MG63 (cell line): Measurements from ENCODE around the gene ESPN. TPM values are rescaled to one million over a fixed set of nuclear protein-coding genes. Genes with fewer than 3 reads are reported as not detected.
"Not testable (repeated sequence)": the region's sequence is repeated elsewhere in the genome, so short reads cannot be mapped to it uniquely, and the experiment has no call there.

Source experiments
- DNase-seq: peaks from one replicate; pipeline ENCODE4 v3.0.0-alpha.2; 2020
- H3K27me3 ChIP-seq: fragments of 250-450 bp; sonication (Bioruptor Pico); 2 replicates; pipeline ENCODE4 v1.5.1; 2020; ENCODE audit warnings: mild to moderate bottlenecking, moderate library complexity
- H3K36me3 ChIP-seq: fragments of 250-450 bp; sonication (Bioruptor Pico); 2 replicates; pipeline ENCODE4 v1.5.1; 2020; ENCODE audit warnings: mild to moderate bottlenecking, moderate library complexity
- H3K4me3 ChIP-seq: fragments of 250-450 bp; sonication (Bioruptor Pico); 2 replicates; pipeline ENCODE4 v1.5.1; 2020; ENCODE audit warnings: mild to moderate bottlenecking, moderate library complexity
- H3K9me3 ChIP-seq: fragments of 250-450 bp; sonication (Bioruptor Pico); 2 replicates; pipeline ENCODE4 v1.5.1; 2020; ENCODE audit warnings: mild to moderate bottlenecking, moderate library complexity
- total RNA-seq: library from RNA; depleted of rRNA; stranded (reverse); fragments of >200 nt; shearing (Covaris generic); gene quantifications from 2 replicates; pipeline ENCODE4 v1.2.3, GENCODE V29; 2014; ENCODE audit warnings: low replicate concordance

ESPN gene
- total RNA-seq, 1 experiment from 2014 or later, result not detected

DNA sequence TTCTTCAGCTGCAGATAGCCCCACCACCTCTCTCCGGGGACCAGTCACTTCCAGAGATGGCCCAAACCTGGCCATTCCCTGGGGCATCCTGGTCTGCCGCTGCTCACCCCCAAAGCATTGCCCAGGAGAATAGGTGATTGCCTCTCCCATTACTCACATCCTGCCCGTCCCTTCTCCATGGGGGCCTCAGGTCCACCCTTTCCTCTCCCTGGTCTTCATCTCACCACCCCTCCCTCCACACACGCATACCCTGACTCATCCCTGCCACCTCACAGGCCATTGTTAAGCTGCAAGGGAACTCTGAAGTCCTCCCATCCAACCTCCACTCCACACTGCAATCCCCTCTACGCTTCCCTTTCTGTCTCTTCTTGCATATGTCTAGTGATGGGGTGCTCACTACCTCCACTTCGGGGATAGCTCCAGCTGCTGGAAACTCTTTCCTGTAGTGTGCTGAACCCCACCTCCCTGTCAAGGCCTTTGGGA lies 66.9 kb downstream of the ESPN start, which contains the start of gene PLEKHG5:
Gene PLEKHG5 (minus strand): TSS at position 188 of the 483 bp plus-strand sequence. CDS start 14,096 bp downstream, outside the sequence.
- peak within 1 kb of the TSS; percentile 49 for H3K4me3 ChIP-seq
- no peaks in the 10 kb centered on the region for H3K9me3 ChIP-seq
- H3K27me3 ChIP-seq, result no peaks in the 10 kb centered on the region
- DNase-seq, result peak; percentile 69
- H3K36me3 ChIP-seq, result no peaks in the 10 kb centered on the region

DNA sequence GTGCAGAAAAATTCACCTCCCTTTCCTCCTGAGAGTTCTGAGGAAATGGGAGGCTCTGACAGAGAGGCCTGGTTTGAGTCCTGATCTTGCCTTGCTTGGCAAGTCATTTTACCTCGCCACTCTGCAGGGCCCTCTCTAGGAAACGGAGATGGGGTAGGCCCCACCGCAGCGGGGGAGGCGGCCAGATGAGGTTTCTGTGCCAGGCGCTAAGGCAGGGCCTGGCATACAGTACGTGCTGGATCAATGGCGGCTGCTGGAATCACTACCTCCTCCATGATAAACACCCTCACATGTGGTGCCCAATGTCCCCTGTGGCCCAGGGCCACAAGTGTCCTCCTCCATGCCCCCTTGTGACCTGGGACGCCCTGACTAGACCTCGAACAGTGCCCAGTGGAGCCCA lies 67.4 kb downstream of the ESPN start:
- Histone ChIP-seq H3K4me3 (no peak overlapping the region), H3K27me3 (no peaks in the 10 kb centered on the region), H3K36me3 (no peaks in the 10 kb centered on the region), H3K9me3 (no peaks in the 10 kb centered on the region)
- no peak for DNase-seq

DNA sequence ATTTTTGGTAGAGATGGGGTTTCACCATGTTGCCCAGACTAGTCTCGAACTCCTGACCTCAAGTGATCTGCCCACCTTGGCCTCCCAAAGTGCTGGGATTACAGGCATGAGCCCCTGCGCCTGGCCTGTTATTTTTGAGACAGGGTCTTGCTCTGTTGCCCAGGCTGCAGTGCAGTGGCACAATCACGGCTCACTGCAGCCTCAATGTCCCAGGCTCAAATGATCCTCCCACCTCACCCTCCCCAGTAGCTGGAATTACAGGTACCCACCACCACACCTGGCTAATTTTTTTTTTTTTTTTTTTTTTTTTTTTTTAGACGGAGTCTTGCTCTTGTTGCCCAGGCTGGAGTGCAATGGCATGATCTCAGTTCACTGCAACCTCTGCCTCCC lies 69.3 kb downstream of the ESPN start:
- not testable (repeated sequence) for DNase-seq, H3K27me3 ChIP-seq, H3K4me3 ChIP-seq, H3K9me3 ChIP-seq, H3K36me3 ChIP-seq

DNA sequence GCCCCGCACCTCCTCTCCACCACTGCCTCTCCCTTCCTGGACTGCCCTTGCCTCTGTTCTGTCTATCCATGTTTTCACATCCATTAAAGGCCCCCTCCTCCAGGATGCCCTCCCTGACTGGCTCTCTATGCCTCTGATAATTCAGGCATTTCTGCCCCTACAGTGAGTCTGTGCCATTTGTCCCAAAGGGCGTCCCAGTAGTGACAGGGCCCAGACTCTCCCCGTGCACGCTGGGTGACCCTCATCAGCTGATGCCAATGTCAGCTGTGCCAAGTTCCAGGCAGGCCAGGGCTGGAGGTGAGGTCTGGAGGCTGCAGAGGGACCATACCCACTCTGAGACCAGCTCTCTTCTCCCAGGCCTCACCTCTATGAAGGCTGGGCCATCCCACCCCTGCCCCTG lies 70.1 kb downstream of the ESPN start:
- H3K27me3 ChIP-seq, result no peaks in the 10 kb centered on the region
- H3K36me3 ChIP-seq, result no peaks in the 10 kb centered on the region
- H3K9me3 ChIP-seq, result no peaks in the 10 kb centered on the region
- DNase-seq, result no peak
- H3K4me3 ChIP-seq, result no peak overlapping the region

DNA sequence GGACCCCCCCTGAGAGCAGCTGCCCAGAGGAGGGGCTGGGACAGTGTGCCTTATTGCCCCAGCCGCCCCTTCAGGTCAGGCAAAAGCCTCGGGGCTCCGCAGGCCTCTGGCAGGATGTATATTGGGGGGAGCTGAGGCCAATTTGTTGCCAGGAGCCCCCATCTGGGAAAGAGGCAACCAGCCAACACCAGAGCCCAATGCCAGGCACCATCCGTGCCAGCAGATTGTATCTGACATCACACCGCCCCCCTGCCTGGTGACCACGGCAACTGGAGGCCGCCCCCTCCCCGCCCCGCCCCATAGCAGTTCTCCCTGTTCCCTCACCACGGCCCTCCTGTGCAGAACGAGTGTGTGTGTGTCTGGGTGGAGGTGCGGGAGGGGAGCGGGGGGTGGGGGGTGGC lies 70.5 kb downstream of the ESPN start:
- Histone ChIP-seq H3K4me3 (no peak overlapping the region), H3K9me3 (no peaks in the 10 kb centered on the region), H3K27me3 (no peaks in the 10 kb centered on the region), H3K36me3 (no peaks in the 10 kb centered on the region)
- no peak for DNase-seq

DNA sequence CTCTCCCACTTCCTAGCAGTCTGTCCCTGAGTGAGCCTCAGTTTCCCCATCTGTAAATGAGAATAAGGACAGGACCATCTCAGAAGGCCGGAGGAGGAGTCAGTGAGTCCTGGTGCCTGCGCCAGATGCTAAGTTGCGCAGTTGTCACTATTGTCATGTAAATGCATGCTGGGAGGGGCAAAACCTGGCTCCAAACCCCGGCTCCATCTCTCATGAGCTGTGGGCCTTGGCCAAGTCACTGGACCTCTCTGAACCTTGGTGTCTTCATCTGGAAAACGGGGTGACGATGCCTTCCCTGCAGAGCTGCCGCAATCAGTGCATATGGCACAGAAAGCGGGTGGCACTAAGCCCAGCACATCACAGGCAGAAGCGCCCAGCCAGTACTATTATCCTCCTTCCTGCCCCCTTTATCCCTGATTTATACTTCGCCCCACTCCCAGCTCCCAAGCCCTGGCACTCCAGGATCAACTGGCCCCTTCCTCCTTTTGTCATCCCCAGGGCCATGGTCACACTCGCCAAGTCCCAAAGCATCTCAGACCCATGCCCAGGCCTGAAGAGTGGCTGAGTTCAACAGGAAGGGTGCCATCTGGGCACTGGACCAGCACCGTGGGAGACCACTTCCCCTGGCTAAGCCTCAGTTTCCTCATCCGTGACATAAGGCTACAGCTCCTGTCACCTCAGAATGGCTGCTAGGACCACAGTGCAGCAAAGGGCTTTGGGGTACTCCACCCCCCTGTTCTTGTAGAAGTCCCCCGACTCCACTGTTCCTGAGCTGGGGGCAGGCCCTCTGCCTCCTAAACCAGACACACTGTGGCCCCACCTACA lies 71.2 kb downstream of the ESPN start:
- Histone ChIP-seq H3K4me3 (no peak overlapping the region), H3K36me3 (no peaks in the 10 kb centered on the region)
- no peak for DNase-seq

DNA sequence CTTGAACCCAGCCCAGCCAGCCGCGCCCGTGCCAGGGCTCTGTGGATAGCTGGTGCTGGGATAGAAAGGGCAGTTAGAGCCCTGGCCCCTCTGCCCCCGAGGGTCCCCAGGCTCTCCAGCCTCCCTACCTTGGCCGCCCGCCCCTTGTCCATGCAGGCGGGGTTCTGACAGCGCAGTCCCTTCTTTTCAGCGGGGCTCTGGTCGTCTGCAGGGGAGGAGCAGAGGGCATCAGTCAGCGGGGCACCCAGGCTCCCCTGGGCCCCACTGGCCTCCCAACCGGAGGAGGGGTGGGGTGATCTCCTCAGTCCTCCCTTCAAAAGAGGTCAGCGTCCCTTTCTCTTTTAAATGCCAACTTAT lies 71.8 kb downstream of the ESPN start:
- Histone ChIP-seq H3K36me3 (no peaks in the 10 kb centered on the region), H3K4me3 (no peak overlapping the region; the same call in 1 of the 2 replicates), H3K9me3 (no peaks in the 10 kb centered on the region), H3K27me3 (no peaks in the 10 kb centered on the region)
- DNase-seq, result no peak

More for the DNA sequence above, 71.2 kb downstream of the ESPN start:
- no peaks in the 10 kb centered on the region for H3K9me3 ChIP-seq
- no peaks in the 10 kb centered on the region for H3K27me3 ChIP-seq

DNA sequence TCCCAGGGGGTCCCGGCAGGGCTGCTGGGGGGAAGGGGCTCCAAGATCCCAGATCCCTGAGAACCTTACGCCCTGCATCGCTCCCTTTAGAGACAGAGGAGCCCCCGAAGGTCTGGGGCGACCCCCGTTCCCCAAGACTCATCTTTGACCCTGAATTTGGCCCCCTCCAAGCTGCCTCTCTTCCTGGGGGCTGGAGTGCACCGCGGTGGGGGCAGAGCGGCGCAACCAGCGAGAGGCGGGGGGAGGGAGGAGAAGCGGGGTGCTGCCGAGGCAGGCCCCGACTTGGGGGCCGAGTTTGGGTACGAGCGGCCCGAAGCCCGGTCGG lies 72.3 kb downstream of the ESPN start:
- Histone ChIP-seq H3K4me3 (peak overlapping the region; percentile 36), H3K27me3 (no peaks in the 10 kb centered on the region), H3K9me3 (no peaks in the 10 kb centered on the region), H3K36me3 (no peaks in the 10 kb centered on the region)
- DNase-seq, result no peak

DNA sequence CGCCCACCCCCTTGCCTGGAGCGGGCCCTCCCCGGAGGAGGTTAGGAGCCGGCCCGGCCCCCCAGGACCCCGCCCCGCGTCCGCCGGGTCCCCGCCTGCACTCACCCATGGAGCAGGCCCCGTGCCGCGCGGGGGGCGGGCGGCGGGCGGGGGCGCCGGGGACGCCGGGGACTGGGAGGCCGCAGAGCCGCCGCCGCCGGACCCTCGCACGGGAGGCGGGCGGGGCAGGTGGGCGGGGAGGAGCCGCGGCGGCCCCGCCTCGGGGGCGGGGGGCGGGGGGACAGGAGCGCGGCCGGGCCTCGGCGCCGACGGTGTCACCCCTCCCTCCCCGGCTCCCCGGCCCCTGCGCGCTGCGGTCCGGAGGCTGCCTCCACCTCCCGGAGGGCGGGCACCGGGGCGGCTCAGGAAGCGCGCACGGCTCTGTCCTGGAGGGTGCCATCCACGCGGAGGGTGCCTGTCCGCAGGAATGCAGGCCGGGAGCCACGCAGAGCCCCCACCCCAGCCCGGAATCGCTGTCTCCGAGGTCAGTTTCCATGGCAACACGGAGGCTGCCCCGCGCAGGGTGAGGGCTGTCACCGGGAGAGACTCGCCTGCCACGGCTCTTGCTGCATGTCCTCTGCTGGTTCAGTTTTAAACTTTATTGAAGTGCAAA lies 72.8 kb downstream of the ESPN start:
- H3K36me3 ChIP-seq, result no peaks in the 10 kb centered on the region
- no peaks in the 10 kb centered on the region for H3K27me3 ChIP-seq
- peak overlapping the region; percentile 50 for H3K4me3 ChIP-seq
- no peaks in the 10 kb centered on the region for H3K9me3 ChIP-seq
- peak; percentile 45 for DNase-seq

DNA sequence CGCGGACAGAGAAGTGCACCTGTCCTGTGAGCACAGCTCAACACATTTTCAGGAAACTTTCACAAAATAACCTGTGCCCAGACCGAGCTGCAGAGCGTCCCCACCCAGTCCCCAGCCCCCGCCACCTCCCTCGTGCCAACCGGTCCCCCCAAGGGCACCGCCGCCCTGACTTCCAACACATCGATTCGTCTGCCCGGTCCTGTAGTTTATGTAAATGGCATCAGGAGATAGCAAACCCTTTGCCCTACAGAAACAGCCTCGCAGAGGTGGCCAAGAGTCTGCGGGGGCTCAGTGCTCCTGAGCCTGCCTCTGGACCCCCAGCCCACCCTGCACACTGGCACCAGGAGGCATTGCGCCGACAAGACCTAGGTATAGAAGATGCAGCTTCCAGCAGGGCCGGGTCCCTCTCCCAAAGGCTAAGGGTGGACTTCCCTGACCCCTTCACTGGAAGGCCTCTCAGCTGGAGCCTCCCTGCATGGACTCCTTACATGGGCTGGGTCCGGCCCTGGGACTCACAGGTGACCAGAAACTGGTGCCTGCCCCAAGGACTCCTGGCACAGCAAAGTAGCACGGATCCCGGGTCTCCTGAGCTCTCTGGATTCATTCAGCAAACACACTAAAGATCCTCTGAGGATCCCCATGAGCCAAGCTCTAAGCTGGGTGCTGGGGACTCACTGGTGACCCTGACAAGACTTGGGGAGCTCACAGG lies 73.4 kb downstream of the ESPN start:
- no peak for DNase-seq
- Histone ChIP-seq H3K4me3 (peak overlapping the region; percentile 50), H3K9me3 (no peaks in the 10 kb centered on the region), H3K27me3 (no peaks in the 10 kb centered on the region), H3K36me3 (no peaks in the 10 kb centered on the region)

DNA sequence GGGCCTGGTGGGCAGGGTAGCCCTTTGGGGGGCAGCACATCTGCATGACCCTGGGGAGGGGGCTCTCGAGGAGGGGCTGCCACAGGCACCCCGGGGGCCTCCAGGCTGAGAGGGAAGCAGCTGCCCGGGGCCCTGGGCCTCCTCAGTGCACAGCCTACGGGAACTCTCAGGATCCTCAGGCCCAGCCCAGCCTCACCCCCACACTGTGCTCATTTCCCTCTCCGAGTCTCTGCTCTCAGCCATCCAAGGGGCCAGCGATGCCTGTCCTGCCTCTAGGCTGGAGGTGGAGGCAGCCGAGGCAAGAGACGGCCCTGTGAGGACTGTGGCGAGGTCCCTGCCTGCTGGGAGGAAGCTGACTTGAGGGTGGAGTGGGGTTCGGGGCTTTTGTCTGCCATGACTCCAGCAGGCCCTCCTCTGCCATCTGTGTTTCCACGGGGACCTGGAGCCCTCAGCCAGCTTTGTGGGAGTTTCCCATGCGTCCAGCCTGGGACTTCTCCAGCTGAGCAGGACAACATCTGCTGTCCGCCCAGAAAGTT lies 74.1 kb downstream of the ESPN start:
- Histone ChIP-seq H3K36me3 (no peaks in the 10 kb centered on the region), H3K4me3 (no peak overlapping the region), H3K27me3 (no peaks in the 10 kb centered on the region), H3K9me3 (no peaks in the 10 kb centered on the region)
- no peak for DNase-seq

DNA sequence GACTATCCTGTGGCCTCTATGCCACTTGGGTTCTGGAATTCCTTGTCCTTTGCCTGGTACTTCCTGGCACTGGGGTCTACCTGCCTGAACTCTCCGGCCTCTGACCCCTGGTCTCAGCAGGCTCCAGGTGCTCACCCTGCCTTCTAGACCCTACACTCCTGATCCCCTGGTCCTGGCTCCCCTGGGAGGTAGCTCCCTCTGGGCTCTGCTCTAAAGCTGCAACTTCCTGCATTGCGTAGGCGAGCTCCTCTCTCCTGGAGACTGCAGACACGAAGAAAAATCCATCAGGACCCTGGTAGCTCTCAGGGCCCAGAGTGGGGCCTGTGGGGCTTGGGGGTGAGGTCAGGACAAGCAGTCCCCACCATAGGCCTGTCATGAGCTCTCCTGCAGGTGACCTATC lies 74.7 kb downstream of the ESPN start:
- H3K36me3 ChIP-seq, result no peaks in the 10 kb centered on the region
- no peaks in the 10 kb centered on the region for H3K9me3 ChIP-seq
- H3K4me3 ChIP-seq, result no peak overlapping the region
- no peak for DNase-seq
- H3K27me3 ChIP-seq, result no peaks in the 10 kb centered on the region

DNA sequence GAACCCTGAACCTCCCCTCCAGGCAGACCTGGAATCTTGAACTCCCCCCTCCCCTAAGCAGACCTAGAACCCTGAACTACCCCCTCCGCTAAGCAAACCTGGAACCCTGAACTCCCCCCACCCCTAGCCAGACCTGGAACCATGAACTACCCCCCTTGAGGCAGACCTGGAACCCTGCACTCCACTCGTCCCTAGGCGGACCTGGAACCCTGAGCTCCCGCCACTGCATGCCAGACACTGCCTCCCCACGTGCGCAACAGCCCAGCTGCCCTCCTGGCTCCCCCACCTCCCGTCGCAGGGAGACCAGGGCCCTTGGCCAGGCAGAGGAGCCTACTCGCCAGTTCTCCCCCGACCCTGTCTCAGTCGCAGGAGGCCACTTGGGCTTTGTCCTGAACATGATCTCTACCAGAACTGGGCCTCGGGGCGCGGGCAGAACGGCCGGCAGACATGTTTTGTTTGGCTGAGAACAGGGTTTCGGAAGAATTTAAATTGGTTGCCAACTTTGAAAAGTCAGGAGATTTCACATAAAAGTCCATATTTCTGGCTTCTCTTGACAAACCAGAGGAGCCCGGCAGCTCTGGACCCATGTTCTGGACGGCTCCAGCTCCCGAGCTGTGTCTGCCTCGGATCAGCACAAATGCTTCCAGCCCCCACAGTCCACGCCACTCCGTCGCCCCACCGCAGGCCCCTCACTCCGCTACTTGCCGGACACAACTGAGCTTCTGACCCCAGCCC lies 76.1 kb downstream of the ESPN start:
- Histone ChIP-seq H3K9me3 (no peaks in the 10 kb centered on the region), H3K4me3 (no peak overlapping the region), H3K36me3 (no peaks in the 10 kb centered on the region), H3K27me3 (no peaks in the 10 kb centered on the region)
- no peak for DNase-seq

DNA sequence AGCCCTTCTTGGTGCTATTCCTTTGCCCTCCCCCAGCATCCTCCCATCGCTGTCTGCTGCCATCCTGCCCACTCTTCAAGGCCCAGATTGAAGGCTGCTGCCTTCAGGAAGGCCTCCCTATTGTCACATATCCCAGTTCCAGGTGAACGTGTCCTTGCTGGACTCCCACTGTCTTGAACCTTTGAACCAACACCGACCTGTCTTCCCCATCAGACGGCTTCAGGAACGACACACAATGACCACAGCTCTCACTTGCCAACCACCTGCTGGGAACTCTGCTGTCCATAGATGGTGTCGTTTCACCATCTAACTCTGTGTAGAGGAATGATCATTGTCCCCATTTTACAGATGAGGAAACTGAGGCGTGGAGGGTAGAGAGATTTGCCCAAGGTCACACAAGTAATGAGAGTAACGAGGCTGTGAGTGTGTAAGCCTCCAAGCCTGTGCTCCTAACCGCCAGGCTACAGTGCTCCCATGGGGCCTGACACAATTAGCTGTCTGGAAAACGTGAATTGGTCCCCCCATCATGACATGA lies 76.8 kb downstream of the ESPN start:
- Histone ChIP-seq H3K27me3 (no peaks in the 10 kb centered on the region), H3K9me3 (no peaks in the 10 kb centered on the region), H3K36me3 (no peaks in the 10 kb centered on the region), H3K4me3 (no peak overlapping the region)
- DNase-seq, result no peak

DNA sequence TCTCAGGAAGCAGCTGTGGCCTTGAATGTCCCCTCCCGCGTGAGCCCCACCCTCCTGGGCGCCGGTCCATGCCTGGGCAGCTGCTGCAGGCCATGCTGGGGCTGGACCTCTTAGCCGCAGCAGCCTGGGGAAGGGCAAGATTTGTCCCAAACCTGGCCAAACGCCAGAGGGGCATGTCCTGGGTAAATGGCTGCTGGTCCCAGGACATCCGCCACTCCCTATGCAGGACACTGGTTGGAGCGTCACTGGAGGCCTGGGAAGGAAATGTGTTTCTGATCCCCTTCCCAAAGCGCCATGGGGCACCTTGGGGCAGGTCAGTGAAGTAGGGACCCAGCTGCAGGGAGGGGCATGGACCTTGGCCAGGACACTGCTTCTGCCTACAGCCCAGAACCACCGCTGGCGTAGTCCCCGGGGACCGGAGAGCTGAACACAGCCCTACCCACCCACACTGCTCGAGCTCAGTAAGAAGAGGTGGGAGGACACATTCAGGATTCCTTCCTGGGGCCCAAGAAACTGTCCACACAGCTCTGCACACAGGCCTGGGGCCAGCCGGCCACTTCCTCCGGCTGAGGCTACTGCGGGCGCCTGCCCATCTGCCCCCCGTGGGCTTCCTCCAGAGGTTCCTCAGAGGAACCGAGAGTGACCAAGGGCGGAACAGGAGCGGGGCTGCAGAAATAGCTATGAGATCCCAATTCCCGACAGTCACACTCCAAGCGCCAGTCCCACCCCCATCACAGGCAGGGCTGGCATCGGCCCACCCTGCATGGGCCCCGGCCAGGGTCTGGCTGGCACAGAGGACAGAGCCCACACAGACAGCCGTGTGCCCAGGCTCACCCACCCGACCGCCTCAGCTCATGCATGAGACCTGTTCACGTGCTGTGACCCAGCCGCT lies 77.7 kb downstream of the ESPN start:
- no peak for DNase-seq
- no peaks in the 10 kb centered on the region for H3K9me3 ChIP-seq
- H3K4me3 ChIP-seq, result no peak overlapping the region
- no peaks in the 10 kb centered on the region for H3K27me3 ChIP-seq
- no peaks in the 10 kb centered on the region for H3K36me3 ChIP-seq
